Central memory CD8-positive, alpha-beta T cell (primary cell): ENCODE data around the gene BCAS2.
"Not testable (repeated sequence)": the region's sequence is repeated elsewhere in the genome, so short reads cannot be mapped to it uniquely, and the experiment has no call there.

Experiments used
- ATAC-seq: fragments of 150-1000 bp; cut with Tn5 transposase; replicated peaks from 2 replicates; pipeline ENCODE4 v1.10.0; 2022; ENCODE audit warnings: mild to moderate bottlenecking, moderate FRiP score, moderate number of reproducible peaks; ENCODE audit not compliant: poor library complexity, severe bottlenecking; ENCODE audit errors: extremely low read depth
- DNase-seq, 2 donors: peaks; one replicate each; pipeline ENCODE4 v3.0.0; 2021; ENCODE audit warnings: low spot score in 2 of 2
- H3K27ac Mint-ChIP-seq: one replicate; pipeline ENCODE4 v1.8.0; 2022; ENCODE audit warnings: low read depth, mild to moderate bottlenecking, moderate library complexity, mixed read lengths
- H3K27me3 Mint-ChIP-seq: one replicate; pipeline ENCODE4 v1.8.0; 2022; ENCODE audit warnings: mixed read lengths
- H3K36me3 Mint-ChIP-seq: one replicate; pipeline ENCODE4 v1.8.0; 2022; ENCODE audit warnings: mild to moderate bottlenecking, moderate library complexity, mixed read lengths; ENCODE audit not compliant: insufficient read depth
- H3K4me1 Mint-ChIP-seq: one replicate; pipeline ENCODE4 v1.8.0; 2022; ENCODE audit warnings: mixed read lengths
- H3K4me3 Mint-ChIP-seq: one replicate; pipeline ENCODE4 v1.8.0; 2022; ENCODE audit warnings: mild to moderate bottlenecking, moderate library complexity, mixed read lengths
- H3K9me3 Mint-ChIP-seq: one replicate; pipeline ENCODE4 v1.8.0; 2022; ENCODE audit warnings: mixed read lengths

Gene BCAS2

DNA sequence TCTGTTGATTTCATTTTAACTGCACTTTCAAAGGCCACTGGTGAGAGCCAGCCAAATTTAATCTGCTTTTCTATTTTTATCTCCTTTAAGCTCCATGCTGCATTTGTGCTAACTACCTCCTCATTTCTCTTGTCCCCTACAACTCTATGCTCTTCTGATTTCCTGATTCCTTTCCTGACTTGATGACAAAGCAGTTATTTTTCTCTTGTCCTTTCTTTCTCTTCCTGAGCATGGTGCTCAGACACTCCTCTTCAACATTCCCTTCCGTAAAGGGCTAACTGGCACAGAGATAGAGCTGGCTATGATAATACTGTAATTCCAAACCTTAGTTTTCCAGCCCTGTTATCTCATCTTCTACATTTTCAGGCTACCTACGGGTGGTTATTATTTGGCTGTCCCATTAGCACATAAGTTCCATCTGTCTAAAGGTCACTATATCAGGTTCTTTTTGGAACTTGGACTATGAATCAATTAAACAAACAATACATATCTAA, 6.8 kb upstream of the BCAS2 start:
- Mint-ChIP-seq H3K36me3 (peaks cover 1% of the 10 kb centered on the region), H3K27ac (no peak overlapping the region)

DNA sequence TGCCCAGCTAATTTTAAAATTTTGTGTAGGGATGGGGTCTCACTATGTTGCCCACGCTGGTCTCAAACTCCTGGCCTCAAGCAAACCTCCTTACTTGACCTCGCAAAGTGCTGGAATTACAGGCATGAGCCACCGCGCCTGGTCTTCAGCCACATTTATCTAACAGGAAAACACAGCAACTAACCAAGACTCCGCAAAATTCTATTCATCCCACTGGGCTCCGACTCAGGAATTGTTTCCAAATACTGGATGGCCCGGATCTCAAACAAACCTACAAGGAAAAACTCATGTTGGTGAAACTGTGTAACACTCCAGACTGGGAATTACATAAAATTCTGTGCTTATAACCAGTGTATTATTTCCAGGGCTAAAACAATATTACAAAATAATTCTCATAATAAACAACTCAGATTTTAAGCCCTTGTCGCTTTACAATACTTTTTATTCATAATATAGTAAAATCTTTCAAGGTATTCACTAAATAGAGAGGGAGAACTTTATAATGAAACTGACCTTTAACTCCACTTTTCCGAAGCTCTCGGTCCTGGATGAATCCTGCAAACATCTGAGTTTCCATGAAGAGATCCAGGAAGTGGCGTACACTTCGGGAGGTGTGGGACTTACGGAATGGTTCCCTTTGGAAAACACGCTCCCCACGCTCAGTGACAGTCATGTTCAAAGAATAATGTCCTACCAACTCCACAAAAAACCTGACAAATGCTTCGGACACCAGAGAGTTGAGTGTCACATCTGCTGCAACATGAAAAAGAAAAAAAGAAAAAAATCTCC, 6.0 kb upstream of the BCAS2 start:
- Mint-ChIP-seq H3K9me3 (no peaks in the 10 kb centered on the region), H3K27me3 (no peaks in the 10 kb centered on the region), H3K4me1 (no peaks in the 10 kb centered on the region), H3K27ac (no peak overlapping the region), H3K4me3 (no peak overlapping the region), H3K36me3 (no peaks in the 10 kb centered on the region)
- DNase-seq (no peak), ATAC-seq (no peak)

More for the DNA sequence above, 6.8 kb upstream of the BCAS2 start:
- no peaks in the 10 kb centered on the region for H3K4me1 Mint-ChIP-seq
- no peaks in the 10 kb centered on the region for H3K9me3 Mint-ChIP-seq
- peaks cover 6% of the 10 kb centered on the region for H3K27me3 Mint-ChIP-seq
- H3K4me3 Mint-ChIP-seq, result no peak overlapping the region
- ATAC-seq (no peak), DNase-seq (no peak)

DNA sequence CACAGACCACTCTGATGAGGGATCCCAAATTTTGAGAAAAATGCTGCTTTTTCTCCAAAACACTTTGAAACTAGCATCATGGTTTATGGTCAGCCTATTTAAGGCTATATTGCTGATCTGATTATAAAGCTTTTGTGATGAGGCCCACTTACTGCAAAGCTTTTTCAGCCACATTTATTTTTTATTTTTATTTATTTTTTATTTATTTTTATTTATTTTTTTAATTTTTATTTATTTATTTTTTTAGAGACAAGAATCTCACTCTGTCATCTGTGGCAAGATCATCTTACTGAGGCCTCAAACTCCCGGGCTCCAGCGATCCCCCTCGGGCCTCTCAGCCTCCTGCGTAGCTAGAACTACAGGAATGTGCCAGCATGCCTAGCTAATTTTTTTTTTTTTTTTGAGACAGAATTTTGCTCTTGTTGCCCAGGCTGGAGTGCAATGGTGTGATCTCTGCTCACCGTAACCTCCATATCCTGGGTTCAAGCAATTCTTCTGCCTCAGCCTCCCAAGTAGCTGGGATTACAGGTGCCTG, 5.2 kb upstream of the BCAS2 start:
- Mint-ChIP-seq H3K27ac (no peak overlapping the region), H3K9me3 (no peaks in the 10 kb centered on the region), H3K27me3 (no peaks in the 10 kb centered on the region), H3K4me3 (no peak overlapping the region), H3K36me3 (peaks cover 5% of the 10 kb centered on the region), H3K4me1 (no peaks in the 10 kb centered on the region)
- no peak for DNase-seq
- no peak for ATAC-seq

DNA sequence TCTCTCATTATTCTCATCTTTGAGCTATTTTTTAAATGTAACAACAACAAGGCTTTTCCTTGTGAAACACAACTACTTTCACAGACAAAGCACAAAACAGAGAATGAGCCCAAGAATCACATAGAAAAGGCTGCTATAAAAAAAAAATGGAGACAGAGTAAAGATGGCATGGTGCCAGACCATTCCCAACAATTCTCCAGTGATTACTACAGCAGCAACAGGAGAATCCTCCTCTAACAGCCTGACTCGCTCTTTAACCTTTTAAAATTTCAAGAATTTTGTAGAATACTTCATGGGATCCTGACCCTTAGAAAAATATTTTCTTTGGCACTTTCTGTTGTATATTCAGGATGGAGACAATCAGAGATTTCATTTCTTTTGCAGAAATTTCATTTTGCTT, 3.8 kb upstream of the BCAS2 start:
- Mint-ChIP-seq H3K36me3 (peaks cover 11% of the 10 kb centered on the region), H3K4me1 (no peaks in the 10 kb centered on the region), H3K9me3 (no peaks in the 10 kb centered on the region), H3K27ac (no peak overlapping the region), H3K4me3 (no peak overlapping the region), H3K27me3 (no peaks in the 10 kb centered on the region)
- DNase-seq (no peak), ATAC-seq (no peak)

DNA sequence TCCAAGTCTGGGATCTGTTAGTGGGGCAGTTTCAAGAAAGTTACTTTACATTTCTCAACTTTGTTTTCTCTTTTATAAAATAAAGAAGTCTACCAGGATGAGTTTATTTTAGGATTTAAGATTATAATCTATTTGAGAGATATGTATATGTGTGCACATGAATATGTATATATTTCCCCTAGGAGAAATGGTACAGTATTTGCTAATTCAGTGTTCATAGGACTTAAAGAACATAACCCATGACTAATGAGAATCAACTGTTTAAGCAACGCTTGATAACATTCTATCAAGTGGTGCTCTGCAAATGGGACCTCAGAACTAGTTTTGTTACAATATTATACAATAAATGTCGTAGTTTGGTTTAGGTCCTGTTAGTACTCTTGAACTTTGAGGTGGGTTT, 7.0 kb downstream of the BCAS2 start:
- ATAC-seq, result no peak
- H3K27ac Mint-ChIP-seq, result no peak overlapping the region
- peaks cover 78% of the 10 kb centered on the region for H3K36me3 Mint-ChIP-seq
- H3K4me3 Mint-ChIP-seq, result no peak overlapping the region
- DNase-seq, result no peak
- H3K4me1 Mint-ChIP-seq, result peaks cover 14% of the 10 kb centered on the region
- H3K27me3 Mint-ChIP-seq, result no peaks in the 10 kb centered on the region
- no peaks in the 10 kb centered on the region for H3K9me3 Mint-ChIP-seq

DNA sequence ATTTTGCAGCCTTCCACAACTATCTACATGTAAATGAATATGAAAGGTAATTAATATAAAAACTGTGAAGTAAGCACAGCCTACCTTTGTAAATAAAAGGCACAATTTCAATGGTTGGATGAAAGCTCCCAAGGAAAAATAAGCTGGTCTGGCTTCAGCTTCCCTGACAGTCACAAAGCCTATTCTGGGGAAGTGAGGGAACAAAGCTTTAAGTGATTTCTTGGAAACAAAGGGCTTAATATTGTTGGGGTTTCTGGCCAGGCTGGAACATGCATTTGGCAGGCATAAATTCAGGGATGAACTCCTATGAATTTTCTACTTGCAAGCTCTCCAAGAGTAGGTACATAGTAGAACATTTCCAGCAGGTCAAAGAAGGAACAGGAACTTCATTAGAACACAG, 17.3 kb downstream of the BCAS2 start:
- H3K36me3 Mint-ChIP-seq, result peaks cover 39% of the 10 kb centered on the region
- no peaks in the 10 kb centered on the region for H3K9me3 Mint-ChIP-seq
- no peaks in the 10 kb centered on the region for H3K27me3 Mint-ChIP-seq
- no peak overlapping the region for H3K4me3 Mint-ChIP-seq
- DNase-seq (no peak), ATAC-seq (no peak)
- no peak overlapping the region for H3K27ac Mint-ChIP-seq
- H3K4me1 Mint-ChIP-seq, result no peaks in the 10 kb centered on the region

DNA sequence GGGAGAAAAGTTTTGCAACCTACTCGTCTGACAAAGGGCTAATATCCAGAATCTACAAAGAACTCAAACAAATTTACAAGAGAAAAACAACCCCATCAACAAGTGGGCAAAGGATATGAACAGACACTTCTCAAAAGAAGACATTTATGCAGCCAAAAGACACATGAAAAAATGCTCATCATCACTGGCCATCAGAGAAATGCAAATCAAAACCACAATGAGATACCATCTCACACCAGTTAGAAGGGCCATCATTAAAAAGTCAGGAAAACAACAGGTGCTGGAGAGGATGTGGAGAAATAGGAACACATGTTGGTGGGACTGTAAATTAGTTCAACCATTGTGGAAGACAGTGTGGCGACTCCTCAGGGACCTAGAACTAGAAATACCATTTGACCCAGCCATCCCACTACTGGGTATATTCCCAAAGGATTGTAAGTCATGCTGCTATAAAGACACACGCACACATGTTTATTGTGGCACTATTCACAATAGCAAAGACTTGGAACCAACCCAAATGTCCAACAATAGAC, 18.4 kb downstream of the BCAS2 start:
- DNase-seq, H3K27ac Mint-ChIP-seq, ATAC-seq, H3K27me3 Mint-ChIP-seq, H3K9me3 Mint-ChIP-seq, H3K4me3 Mint-ChIP-seq, H3K4me1 Mint-ChIP-seq: not testable (repeated sequence)
- H3K36me3 Mint-ChIP-seq, result peaks cover 28% of the 10 kb centered on the region

DNA sequence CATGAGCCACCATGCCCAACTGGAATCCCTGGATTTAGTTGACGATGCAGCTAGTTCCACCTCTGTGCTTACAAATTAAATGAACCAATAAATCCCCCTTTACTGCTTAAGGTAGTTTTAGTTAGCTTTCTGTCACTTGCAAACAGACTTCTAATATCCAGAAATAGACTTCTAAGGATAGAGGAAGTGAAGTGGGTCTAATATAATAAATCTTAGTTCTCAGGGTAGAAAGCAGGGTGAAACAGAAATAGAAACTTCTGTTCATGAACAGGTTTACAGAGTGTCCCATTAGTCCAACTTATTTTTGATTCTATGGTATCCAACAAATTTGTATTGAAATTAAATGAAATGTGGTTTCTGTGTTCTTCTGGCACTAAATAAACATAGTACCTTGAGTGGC, 20.1 kb downstream of the BCAS2 start:
- Mint-ChIP-seq H3K4me3 (no peak overlapping the region), H3K4me1 (no peaks in the 10 kb centered on the region), H3K27ac (no peak overlapping the region), H3K27me3 (no peaks in the 10 kb centered on the region), H3K9me3 (no peaks in the 10 kb centered on the region), H3K36me3 (peaks cover 12% of the 10 kb centered on the region)
- no peak for DNase-seq
- no peak for ATAC-seq

DNA sequence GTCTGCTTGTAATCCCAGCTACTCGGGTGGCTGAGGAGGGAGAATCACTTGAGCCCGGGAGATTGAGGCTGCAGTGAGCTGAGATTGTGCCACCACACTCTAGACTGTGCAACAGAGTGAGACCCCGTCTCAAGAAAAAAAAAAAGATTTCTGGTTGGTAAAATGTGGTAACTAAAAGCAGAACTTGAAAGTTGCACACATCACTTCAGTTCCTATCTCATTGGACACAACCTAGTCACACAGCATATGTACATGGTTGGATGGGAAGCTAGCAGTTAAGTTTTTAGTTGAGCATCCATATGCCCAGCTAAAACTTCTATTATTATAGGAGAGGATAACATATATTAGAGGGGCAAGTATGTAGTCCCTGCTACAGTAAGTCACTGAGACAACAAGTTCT, 22.1 kb downstream of the BCAS2 start:
- no peak for DNase-seq
- no peak overlapping the region for H3K27ac Mint-ChIP-seq
- H3K27me3 Mint-ChIP-seq, result no peaks in the 10 kb centered on the region
- ATAC-seq, result no peak
- no peak overlapping the region for H3K4me3 Mint-ChIP-seq
- no peaks in the 10 kb centered on the region for H3K36me3 Mint-ChIP-seq
- no peaks in the 10 kb centered on the region for H3K4me1 Mint-ChIP-seq
- H3K9me3 Mint-ChIP-seq, result no peaks in the 10 kb centered on the region

DNA sequence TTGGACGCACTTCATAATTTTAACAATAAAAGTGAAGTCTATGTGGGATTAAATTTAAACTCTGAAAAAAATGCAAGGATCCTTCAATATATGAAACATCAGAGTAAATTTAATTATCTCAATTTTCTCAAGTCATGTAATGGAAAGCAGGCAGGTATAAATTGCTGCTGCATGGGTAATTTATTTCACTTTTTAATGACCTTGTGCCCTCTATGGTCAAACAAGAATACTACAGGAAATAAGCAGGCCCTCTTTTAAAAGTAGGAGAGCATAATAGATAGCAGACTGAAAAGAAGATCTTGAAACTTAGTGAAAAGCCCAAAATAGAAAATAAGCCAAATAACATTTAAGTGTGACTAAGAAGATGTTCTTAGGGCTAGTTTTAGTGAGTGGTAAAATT, 22.9 kb downstream of the BCAS2 start:
- Mint-ChIP-seq H3K4me3 (no peak overlapping the region), H3K27me3 (no peaks in the 10 kb centered on the region), H3K4me1 (no peaks in the 10 kb centered on the region), H3K36me3 (no peaks in the 10 kb centered on the region), H3K27ac (no peak overlapping the region), H3K9me3 (no peaks in the 10 kb centered on the region)
- ATAC-seq (no peak), DNase-seq (no peak)

DNA sequence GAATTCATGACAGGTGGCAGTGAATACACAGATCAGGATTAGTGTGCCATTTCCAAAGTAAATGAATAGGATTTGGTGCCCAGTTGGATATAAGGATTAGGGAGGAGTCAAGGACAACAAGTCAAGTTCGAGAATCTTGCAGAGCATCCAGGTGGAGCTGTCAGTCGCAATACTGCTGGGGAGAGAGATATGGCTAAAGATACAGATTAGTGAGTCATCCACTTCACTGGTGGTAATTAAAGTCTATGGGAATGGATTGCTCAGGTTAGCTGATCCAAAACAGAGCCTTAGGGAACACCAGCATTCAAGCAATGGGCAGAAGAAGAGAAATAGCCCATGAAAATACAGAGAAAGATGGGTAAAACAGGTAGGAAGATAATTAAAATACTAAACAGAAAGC, 26.8 kb downstream of the BCAS2 start:
- H3K27me3 Mint-ChIP-seq, result no peaks in the 10 kb centered on the region
- no peak overlapping the region for H3K4me3 Mint-ChIP-seq
- ATAC-seq (no peak), DNase-seq (no peak)
- H3K4me1 Mint-ChIP-seq, result no peaks in the 10 kb centered on the region
- no peak overlapping the region for H3K27ac Mint-ChIP-seq
- no peaks in the 10 kb centered on the region for H3K36me3 Mint-ChIP-seq
- no peaks in the 10 kb centered on the region for H3K9me3 Mint-ChIP-seq

DNA sequence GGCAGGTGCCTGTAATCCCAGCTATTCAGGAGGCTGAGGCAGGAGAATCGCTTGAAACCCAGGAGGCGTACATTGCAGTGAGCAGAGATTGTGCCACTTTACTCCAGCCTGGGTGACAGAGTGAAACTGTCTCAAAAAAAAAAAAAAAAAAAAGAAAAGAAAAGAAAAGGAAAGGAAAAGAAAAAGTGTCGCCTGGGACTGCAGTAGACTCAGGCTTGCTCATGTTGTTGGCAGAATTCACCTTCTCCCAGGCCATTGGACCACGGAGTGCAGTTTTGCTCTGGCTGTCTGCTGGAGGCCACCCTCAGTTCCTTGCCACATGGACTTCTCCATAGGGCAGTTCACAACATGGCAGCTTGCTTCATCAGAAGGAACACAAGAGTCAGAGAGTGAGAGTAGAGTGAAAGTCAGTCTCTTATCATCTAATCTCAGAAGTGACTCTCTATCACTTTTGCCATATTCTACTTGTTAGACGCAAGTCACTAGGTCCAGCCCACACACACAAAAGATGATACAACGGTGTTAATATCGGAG, 29.2 kb downstream of the BCAS2 start:
- Mint-ChIP-seq H3K4me1 (no peaks in the 10 kb centered on the region), H3K27ac (no peak overlapping the region), H3K36me3 (no peaks in the 10 kb centered on the region), H3K4me3 (no peak overlapping the region), H3K9me3 (no peaks in the 10 kb centered on the region), H3K27me3 (no peaks in the 10 kb centered on the region)
- ATAC-seq (no peak), DNase-seq (no peak)

DNA sequence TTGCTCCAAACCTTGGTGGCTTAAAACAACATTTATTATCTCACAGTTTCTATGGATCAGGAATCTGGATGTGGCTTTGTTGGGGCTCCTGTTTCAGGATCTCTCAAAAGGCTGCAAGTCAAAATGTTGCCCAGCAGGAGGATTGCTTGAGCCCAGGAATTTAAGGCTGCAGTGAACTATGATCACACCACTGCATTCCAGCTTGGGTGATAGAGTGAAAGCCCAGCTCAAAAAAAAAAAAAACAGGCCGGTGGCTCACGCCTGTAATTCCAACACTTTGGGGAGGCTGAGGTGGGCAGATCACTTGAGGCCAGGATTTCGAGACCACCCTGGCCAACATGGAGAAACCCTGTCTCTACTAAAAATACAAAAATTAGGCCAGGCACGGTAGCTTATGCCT, 30.0 kb downstream of the BCAS2 start:
- no peak overlapping the region for H3K27ac Mint-ChIP-seq
- no peak for DNase-seq
- no peaks in the 10 kb centered on the region for H3K36me3 Mint-ChIP-seq
- no peak for ATAC-seq
- H3K27me3 Mint-ChIP-seq, result no peaks in the 10 kb centered on the region
- H3K9me3 Mint-ChIP-seq, result no peaks in the 10 kb centered on the region
- H3K4me1 Mint-ChIP-seq, result no peaks in the 10 kb centered on the region
- H3K4me3 Mint-ChIP-seq, result no peak overlapping the region
